Adrenal gland (tissue), 5 donors: ENCODE results near the gene CARS2.
A peak's percentile ranks its signal among the peaks of the same experiment; 100 is the strongest.

ENCODE experiments used
- CTCF ChIP-seq, 6 experiments: fragments of 450-650 bp in 4 of 6; fragments of 200-600 bp in 2 of 6; sonication (generic) in 1 of 6; IDR thresholded peaks; 1 replicate in 5 of 6; 2 replicates in 1 of 6; pipeline versions ENCODE4 v1.5.1 to v1.8.0; 2016 to 2021; ENCODE audit warnings: antibody characterized with exemption in 6 of 6, mild to moderate bottlenecking in 2 of 6, moderate library complexity in 1 of 6
- POLR2A ChIP-seq, 2 donors: fragments of 450-650 bp; IDR thresholded peaks; one replicate each; pipeline ENCODE4 v1.6.1; 2017; ENCODE audit warnings: antibody characterized with exemption in 2 of 2, mild to moderate bottlenecking in 2 of 2, moderate library complexity in 1 of 2
- donor health status: DM: no; HTN: no; CAD: no.

- peak; percentile 87 to 92 for TF ChIP-seq POLR2A (IDR thresholded peaks at IDR 0.05)
- TF ChIP-seq CTCF (IDR thresholded peaks at IDR 0.05): peak in 1 of 6 experiments; percentile 8
Observed at GRCh38 chr13:110712081-110712848, 6.3 kb upstream of the CARS2 start.
